Liver (tissue), 9 donors: Measurements from ENCODE around the gene FAM184B. TPM values are rescaled to one million over a fixed set of nuclear protein-coding genes. Genes with fewer than 3 reads are reported as not detected.

Experiments
- DNase-seq: peaks from one replicate; pipeline ENCODE4 v3.0.0-alpha.2; 2017; ENCODE audit warnings: low spot score
- H3K27ac ChIP-seq, 2 donors: one replicate each; pipeline ENCODE4 v1.7.0; 2013; ENCODE audit warnings: inconsistent platforms in 2 of 2, low read length in 2 of 2, control low read depth in 1 of 2, low read depth in 1 of 2, mild to moderate bottlenecking in 1 of 2
- H3K27me3 ChIP-seq, 4 donors: one replicate each; pipeline versions ENCODE4 v1.6.1 to v1.7.0; 2013; ENCODE audit warnings: low read length in 3 of 4, inconsistent platforms in 1 of 4, mild to moderate bottlenecking in 1 of 4, moderate library complexity in 1 of 4; ENCODE audit not compliant: control insufficient read depth in 4 of 4, insufficient read depth in 4 of 4
- H3K36me3 ChIP-seq, 4 donors: one replicate each; pipeline versions ENCODE4 v1.6.1 to v1.7.0; 2013; ENCODE audit warnings: low read length in 3 of 4, mild to moderate bottlenecking in 3 of 4, low read depth in 1 of 4, moderate library complexity in 1 of 4; ENCODE audit not compliant: control insufficient read depth in 4 of 4, insufficient read depth in 3 of 4
- H3K4me1 ChIP-seq, 4 donors: one replicate each; pipeline versions ENCODE4 v1.6.1 to v1.7.0; 2013; ENCODE audit warnings: low read length in 3 of 4, mild to moderate bottlenecking in 3 of 4, moderate library complexity in 1 of 4; ENCODE audit not compliant: control insufficient read depth in 4 of 4, insufficient read depth in 4 of 4
- H3K4me3 ChIP-seq, 3 donors: one replicate each; pipeline versions ENCODE4 v1.6.1 to v1.7.0; 2013; ENCODE audit warnings: low read length in 3 of 3, control low read depth in 1 of 3, low read depth in 1 of 3, mild to moderate bottlenecking in 1 of 3
- H3K9ac ChIP-seq, 2 donors: one replicate each; pipeline ENCODE4 v1.7.0; 2013; ENCODE audit warnings: low read length in 2 of 2, mild to moderate bottlenecking in 2 of 2, moderate library complexity in 2 of 2, control low read depth in 1 of 2, low read depth in 1 of 2
- H3K9me3 ChIP-seq, 4 donors: one replicate each; pipeline versions ENCODE4 v1.6.1 to v1.7.0; 2013; ENCODE audit warnings: low read length in 3 of 4; ENCODE audit not compliant: control insufficient read depth in 4 of 4
- ATF3 ChIP-seq: IDR thresholded peaks from 2 replicates; pipeline ENCODE4 v1.6.1; 2016; ENCODE audit warnings: antibody characterized with exemption
- CTCF ChIP-seq: fragments of 150-350 bp; IDR thresholded peaks from 2 replicates; pipeline ENCODE4 v1.5.1; 2017; ENCODE audit warnings: improper control_type of control experiment, low read depth, low read length; ENCODE audit not compliant: missing input control
- EGR1 ChIP-seq, 2 donors: IDR thresholded peaks; 2 replicates each; pipeline ENCODE4 v1.6.1; 2016 to 2018; ENCODE audit warnings: antibody characterized with exemption in 2 of 2, low read depth in 2 of 2
- FOXA1 ChIP-seq: IDR thresholded peaks from 2 replicates; pipeline ENCODE4 v1.6.1; 2016; ENCODE audit warnings: antibody characterized with exemption
- FOXA2 ChIP-seq: IDR thresholded peaks from 2 replicates; pipeline ENCODE4 v1.6.1; 2016; ENCODE audit warnings: antibody characterized with exemption
- GABPA ChIP-seq, 2 donors: IDR thresholded peaks in 1 of 2; conservative IDR thresholded peaks in 1 of 2; 2 replicates each; pipeline ENCODE4 v1.6.1; 2016; ENCODE audit warnings: antibody characterized with exemption in 2 of 2, mild to moderate bottlenecking in 1 of 2, moderate library complexity in 1 of 2
- HNF4A ChIP-seq, 2 donors: conservative IDR thresholded peaks; 2 replicates each; pipeline ENCODE4 v1.6.1; 2016; ENCODE audit warnings: antibody characterized with exemption in 2 of 2, mild to moderate bottlenecking in 2 of 2
- HNF4G ChIP-seq: IDR thresholded peaks from 2 replicates; pipeline ENCODE4 v1.6.1; 2016; ENCODE audit warnings: antibody characterized with exemption
- JUND ChIP-seq, 2 donors: IDR thresholded peaks; 2 replicates each; pipeline ENCODE4 v1.6.1; 2016; ENCODE audit warnings: antibody characterized with exemption in 2 of 2
- MAX ChIP-seq: IDR thresholded peaks from 2 replicates; pipeline ENCODE4 v1.6.1; 2016; ENCODE audit warnings: antibody characterized with exemption
- NR2F2 ChIP-seq: IDR thresholded peaks from 2 replicates; pipeline ENCODE4 v1.6.1; 2016; ENCODE audit warnings: antibody characterized with exemption
- RAD21 ChIP-seq, 2 donors: IDR thresholded peaks; 2 replicates each; pipeline ENCODE4 v1.6.1; 2016; ENCODE audit warnings: antibody characterized with exemption in 2 of 2, mild to moderate bottlenecking in 2 of 2
- REST ChIP-seq: IDR thresholded peaks from 2 replicates; pipeline ENCODE4 v1.6.1; 2016; ENCODE audit warnings: antibody characterized with exemption, mild to moderate bottlenecking
- RXRA ChIP-seq, 2 donors: IDR thresholded peaks; 2 replicates each; pipeline ENCODE4 v1.6.1; 2017 to 2018; ENCODE audit warnings: antibody characterized with exemption in 2 of 2, mild to moderate bottlenecking in 1 of 2
- SP1 ChIP-seq: IDR thresholded peaks from 2 replicates; pipeline ENCODE4 v1.6.1; 2018; ENCODE audit warnings: antibody characterized with exemption, mild to moderate bottlenecking
- TAF1 ChIP-seq: conservative IDR thresholded peaks from 2 replicates; pipeline ENCODE4 v1.6.1; 2016; ENCODE audit warnings: antibody characterized with exemption, mild to moderate bottlenecking
- YY1 ChIP-seq: IDR thresholded peaks from 2 replicates; pipeline ENCODE4 v1.6.1; 2016; ENCODE audit warnings: antibody characterized with exemption, mild to moderate bottlenecking
- ZBTB33 ChIP-seq: IDR thresholded peaks from 2 replicates; pipeline ENCODE4 v1.6.1; 2016; ENCODE audit warnings: antibody characterized with exemption
- polyA plus RNA-seq, 2 donors: library from polyadenylated mRNA; stranded (reverse) in 1 of 2; unstranded in 1 of 2; fragments of 200-250 nt in 1 of 2; fragments of >200 nt in 1 of 2; fragmentation: Nextera tagmentation in 1 of 2; extraction: Ambion mirVana in 1 of 2; gene quantifications; one replicate each; pipeline versions ENCODE4 v1.2.1 to v1.2.3, GENCODE V29; 2013 to 2015
- total RNA-seq, 2 donors: library from RNA; depleted of rRNA; stranded (reverse); fragments of >200 nt; gene quantifications; one replicate each; pipeline ENCODE4 v1.2.3, GENCODE V29; 2014
- donor health status: healthy.
- donor health status: healthy.
- donor health status: healthy.
- donor health status: healthy.
- donor health status: healthy.

FAM184B gene
- total and polyA plus RNA-seq, 4 donors, result 0.01 TPM; not detected in 3

- no peak for TF ChIP-seq CTCF
Measured at GRCh38 chr4:17680559-17681280, 100.7 kb downstream of the FAM184B start (continued).

GRCh38 chr4:17670423-17670822 lies 111.0 kb downstream of the FAM184B start:
- no peak for DNase-seq
- H3K9ac ChIP-seq, result no peak overlapping the region
- H3K27me3 ChIP-seq, result no peaks in the 10 kb centered on the region
- H3K9me3 ChIP-seq, result peaks cover 0 to 3% (median 0%) of the 10 kb centered on the region in 4 donors
- no peak overlapping the region for H3K27ac ChIP-seq
- TF ChIP-seq GABPA (IDR thresholded peaks at IDR 0.05 in 1 of 2, conservative IDR thresholded peaks at IDR 0.05 in 1 of 2) (no peak), RXRA (IDR thresholded peaks at IDR 0.05) (no peak), ATF3 (no peak), RAD21 (IDR thresholded peaks at IDR 0.05) (no peak), JUND (IDR thresholded peaks at IDR 0.05) (no peak), MAX (no peak), NR2F2 (no peak), CTCF (no peak), FOXA2 (no peak), TAF1 (no peak), HNF4G (no peak), ZBTB33 (no peak), HNF4A (conservative IDR thresholded peaks at IDR 0.05) (no peak), FOXA1 (no peak), SP1 (no peak), EGR1 (IDR thresholded peaks at IDR 0.05; ENCODE audit: low read depth in 2 of 2) (no peak), REST (no peak), YY1 (no peak)
- no peaks in the 10 kb centered on the region for H3K36me3 ChIP-seq
- H3K4me3 ChIP-seq, result no peak overlapping the region
- no peaks in the 10 kb centered on the region for H3K4me1 ChIP-seq
